Measurements from ENCODE around the gene LRMDA. TPM values are rescaled to one million over a fixed set of nuclear protein-coding genes. Genes with fewer than 3 reads are reported as not detected.

Gene LRMDA
- total RNA-seq, 1 experiment from 2014 or later: not detected

- intact Hi-C loops (cut with micrococcal nuclease; ENCODE audit: unreplicated experiment): no loop called here
- Histone ChIP-seq H3K4me3 (ENCODE audit: low read depth, low read length, poor library complexity, severe bottlenecking) (no peak overlapping the region), H3K36me3 (ENCODE audit: insufficient read depth, low read length, poor library complexity, severe bottlenecking) (no peaks in the 10 kb centered on the region), H3K27ac (ENCODE audit: low read depth, low read length, poor library complexity, severe bottlenecking) (no peak overlapping the region), H3K4me1 (ENCODE audit: insufficient read depth, low read length, poor library complexity, severe bottlenecking) (no peaks in the 10 kb centered on the region), H3K9me3 (ENCODE audit: low read depth, low read length, poor library complexity, severe bottlenecking) (no peaks in the 10 kb centered on the region), H3K27me3 (replicated peaks; ENCODE audit: insufficient read depth, low read depth, low read length, poor library complexity) (peaks cover 37% of the 10 kb centered on the region)
- POLR2A ChIA-PET (ENCODE audit: low non-redundant PET): no interaction called here
- DNase-seq (ENCODE audit: low spot score): no peak
- TF ChIP-seq, protein P1, sequence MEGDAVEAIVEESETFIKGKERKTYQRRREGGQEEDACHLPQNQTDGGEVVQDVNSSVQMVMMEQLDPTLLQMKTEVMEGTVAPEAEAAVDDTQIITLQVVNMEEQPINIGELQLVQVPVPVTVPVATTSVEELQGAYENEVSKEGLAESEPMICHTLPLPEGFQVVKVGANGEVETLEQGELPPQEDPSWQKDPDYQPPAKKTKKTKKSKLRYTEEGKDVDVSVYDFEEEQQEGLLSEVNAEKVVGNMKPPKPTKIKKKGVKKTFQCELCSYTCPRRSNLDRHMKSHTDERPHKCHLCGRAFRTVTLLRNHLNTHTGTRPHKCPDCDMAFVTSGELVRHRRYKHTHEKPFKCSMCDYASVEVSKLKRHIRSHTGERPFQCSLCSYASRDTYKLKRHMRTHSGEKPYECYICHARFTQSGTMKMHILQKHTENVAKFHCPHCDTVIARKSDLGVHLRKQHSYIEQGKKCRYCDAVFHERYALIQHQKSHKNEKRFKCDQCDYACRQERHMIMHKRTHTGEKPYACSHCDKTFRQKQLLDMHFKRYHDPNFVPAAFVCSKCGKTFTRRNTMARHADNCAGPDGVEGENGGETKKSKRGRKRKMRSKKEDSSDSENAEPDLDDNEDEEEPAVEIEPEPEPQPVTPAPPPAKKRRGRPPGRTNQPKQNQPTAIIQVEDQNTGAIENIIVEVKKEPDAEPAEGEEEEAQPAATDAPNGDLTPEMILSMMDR (conservative IDR thresholded peaks at IDR 0.05; ENCODE audit: low read depth, low read length): no peak
- TF ChIP-seq EZH2 (IDR thresholded peaks at IDR 0.05; ENCODE audit: borderline replicate concordance, low read depth, low read length, poor library complexity, severe bottlenecking): no peak
- CTCF ChIA-PET: no interaction called here
- no TSS peak for BruUV-seq (replicated peaks)
Observed at GRCh38 chr10:75616874-75617478, 185.6 kb downstream of the LRMDA start.

DNA sequence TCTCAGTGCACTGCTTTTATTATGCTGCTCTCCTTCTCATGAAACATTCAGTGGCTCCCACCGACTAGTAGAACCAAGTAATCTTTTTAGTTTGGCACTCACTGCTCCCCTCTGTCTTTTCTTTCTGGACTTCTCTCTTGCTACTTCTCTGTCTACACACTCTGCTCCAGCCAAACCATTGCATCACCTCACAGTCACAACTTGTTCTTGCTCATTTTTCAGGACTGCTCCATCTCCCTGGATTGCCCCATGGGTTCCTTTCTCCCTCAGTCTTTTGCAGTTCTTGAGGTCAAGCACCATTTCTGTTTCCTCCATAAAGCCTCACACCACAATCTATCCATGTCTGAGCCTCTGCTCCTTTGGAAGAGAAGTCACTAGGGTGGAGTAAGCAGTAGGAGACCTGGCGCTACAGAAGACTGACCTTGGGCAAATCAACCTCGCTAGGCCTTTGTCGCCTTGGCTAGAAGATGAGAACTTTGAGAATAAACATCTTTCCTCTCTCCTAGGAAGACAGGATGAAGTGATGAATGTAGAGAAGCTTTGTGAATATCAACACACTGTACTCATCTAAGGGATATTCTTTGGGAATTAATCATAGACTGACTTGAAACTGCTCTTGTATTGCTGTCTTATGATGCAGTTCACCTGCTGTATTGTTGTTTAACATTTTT is 186.2 kb downstream of the LRMDA start:
- ChIA-PET CTCF (no interaction called here), POLR2A (ENCODE audit: low non-redundant PET) (no interaction called here)
- Histone ChIP-seq H3K27me3 (replicated peaks; ENCODE audit: insufficient read depth, low read depth, low read length, poor library complexity) (peaks cover 38% of the 10 kb centered on the region), H3K4me1 (ENCODE audit: insufficient read depth, low read length, poor library complexity, severe bottlenecking) (no peaks in the 10 kb centered on the region), H3K4me3 (ENCODE audit: low read depth, low read length, poor library complexity, severe bottlenecking) (no peak overlapping the region), H3K36me3 (ENCODE audit: insufficient read depth, low read length, poor library complexity, severe bottlenecking) (no peaks in the 10 kb centered on the region), H3K27ac (ENCODE audit: low read depth, low read length, poor library complexity, severe bottlenecking) (no peak overlapping the region), H3K9me3 (ENCODE audit: low read depth, low read length, poor library complexity, severe bottlenecking) (no peaks in the 10 kb centered on the region)
- intact Hi-C loops (cut with micrococcal nuclease; ENCODE audit: unreplicated experiment): no loop called here
- BruUV-seq (replicated peaks): no TSS peak
- DNase-seq (ENCODE audit: low spot score): no peak
- TF ChIP-seq, protein P1 (conservative IDR thresholded peaks at IDR 0.05; ENCODE audit: low read depth, low read length): no peak
- TF ChIP-seq EZH2 (IDR thresholded peaks at IDR 0.05; ENCODE audit: borderline replicate concordance, low read depth, low read length, poor library complexity, severe bottlenecking): no peak

GRCh38 chr10:75619635-75620034 is 188.2 kb downstream of the LRMDA start:
- no TSS peak for BruUV-seq (replicated peaks)
- no peaks in the 10 kb centered on the region for H3K36me3 ChIP-seq (ENCODE audit: insufficient read depth, low read length, poor library complexity, severe bottlenecking)
- CTCF ChIA-PET: no interaction called here

More at GRCh38 chr10:75619635-75620034, 188.2 kb downstream of the LRMDA start:
- Histone ChIP-seq H3K4me3 (ENCODE audit: low read depth, low read length, poor library complexity, severe bottlenecking) (no peak overlapping the region), H3K27ac (ENCODE audit: low read depth, low read length, poor library complexity, severe bottlenecking) (no peak overlapping the region), H3K9me3 (ENCODE audit: low read depth, low read length, poor library complexity, severe bottlenecking) (no peaks in the 10 kb centered on the region), H3K27me3 (replicated peaks; ENCODE audit: insufficient read depth, low read depth, low read length, poor library complexity) (peaks cover 39% of the 10 kb centered on the region), H3K4me1 (ENCODE audit: insufficient read depth, low read length, poor library complexity, severe bottlenecking) (no peaks in the 10 kb centered on the region)
- POLR2A ChIA-PET (ENCODE audit: low non-redundant PET): no interaction called here
- no peak for TF ChIP-seq EZH2 (IDR thresholded peaks at IDR 0.05; ENCODE audit: borderline replicate concordance, low read depth, low read length, poor library complexity, severe bottlenecking)
- TF ChIP-seq, protein P1 (conservative IDR thresholded peaks at IDR 0.05; ENCODE audit: low read depth, low read length): no peak
- DNase-seq (ENCODE audit: low spot score): no peak
- intact Hi-C loops (cut with micrococcal nuclease; ENCODE audit: unreplicated experiment): no loop called here
